Stimulated activated CD4-positive, alpha-beta T cell treated with anti-CD3 and anti-CD28 coated beads, Interleukin-1b, Interleukin-23, amount 100 ng/mL, for 4 hours (primary cell): ENCODE results near the gene RNF213.
"Not testable (repeated sequence)": the region's sequence is repeated elsewhere in the genome, so short reads cannot be mapped to it uniquely, and the experiment has no call there.

Experiments
- DNase-seq, 2 donors: peaks; one replicate each; pipeline ENCODE4 v3.0.0-alpha.2; 2020; ENCODE audit warnings: low read depth in 2 of 2

RNF213 gene

DNA sequence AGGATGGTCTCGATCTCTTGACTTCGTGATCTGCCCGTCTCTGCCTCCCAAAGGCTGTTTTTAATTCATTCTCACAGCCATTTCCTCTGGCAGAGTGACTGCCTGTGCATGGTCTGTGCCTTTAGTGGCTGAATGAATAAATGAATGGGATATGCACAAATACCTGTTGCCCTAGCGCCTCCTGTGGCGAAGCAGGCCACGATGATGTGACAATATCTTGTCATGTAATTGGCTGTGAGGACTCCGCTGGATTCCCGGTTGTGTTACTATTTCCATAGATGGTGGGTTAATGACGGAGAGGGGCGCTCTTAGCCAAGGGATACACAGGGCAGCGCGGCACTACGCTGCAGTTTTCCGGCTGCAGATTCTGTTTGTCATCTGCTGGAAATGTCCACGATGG lies 127.5 kb downstream of the RNF213 start:
- no peak for DNase-seq

DNA sequence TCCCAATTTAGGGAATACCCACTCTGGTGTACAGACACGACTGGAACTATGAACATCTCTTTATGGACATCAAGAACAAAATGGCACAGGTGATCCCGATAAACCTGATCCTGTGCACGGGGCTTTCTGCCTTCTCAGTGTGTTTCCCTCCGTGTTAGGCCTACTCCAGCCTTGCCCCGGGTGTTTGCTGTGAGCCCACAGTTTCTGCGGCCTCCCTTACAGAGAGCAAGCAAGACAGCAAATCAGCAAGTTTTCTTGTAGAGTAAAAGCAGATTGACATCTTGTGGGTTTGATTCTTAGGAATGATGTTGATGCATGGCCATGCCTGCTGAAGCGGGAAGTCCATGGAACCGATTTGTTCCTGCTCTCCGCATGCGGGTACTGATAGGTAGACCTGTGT lies 127.9 kb downstream of the RNF213 start:
- no peak for DNase-seq

- DNase-seq: no peak
These were observed 128.7 kb downstream of the RNF213 start for GRCh38 chr17:80389011-80389995.

DNA sequence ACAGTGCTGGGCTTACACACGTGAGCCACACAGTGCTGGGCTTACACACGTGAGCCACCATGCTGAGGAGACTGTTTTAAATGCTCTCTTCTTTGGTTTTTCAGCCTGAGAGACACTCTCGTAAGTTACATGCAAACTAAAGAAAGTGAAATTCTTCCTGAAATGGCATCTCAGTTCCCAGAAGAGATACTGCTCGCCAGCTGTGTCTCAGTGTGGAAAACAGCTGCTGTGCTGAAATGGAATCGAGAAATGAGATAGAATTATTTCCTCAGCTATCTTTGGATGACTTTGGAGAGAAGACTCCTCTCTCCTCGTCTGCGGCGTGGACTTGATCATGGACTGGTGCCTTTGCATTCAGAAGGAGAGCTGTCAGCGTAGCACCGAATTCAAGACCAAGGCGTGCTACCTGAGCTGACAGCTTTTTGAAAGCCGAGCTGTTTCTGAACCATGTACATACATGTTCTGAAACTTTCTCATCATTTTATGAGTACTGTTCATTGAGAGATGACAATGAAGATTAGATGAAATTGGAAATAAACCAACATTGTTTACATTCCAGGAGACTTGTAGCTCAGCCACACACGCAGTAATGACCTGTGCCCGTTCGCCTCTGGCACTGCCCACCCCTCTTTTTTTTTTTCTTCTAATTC lies 132.7 kb downstream of the RNF213 start:
- no peak for DNase-seq

DNA sequence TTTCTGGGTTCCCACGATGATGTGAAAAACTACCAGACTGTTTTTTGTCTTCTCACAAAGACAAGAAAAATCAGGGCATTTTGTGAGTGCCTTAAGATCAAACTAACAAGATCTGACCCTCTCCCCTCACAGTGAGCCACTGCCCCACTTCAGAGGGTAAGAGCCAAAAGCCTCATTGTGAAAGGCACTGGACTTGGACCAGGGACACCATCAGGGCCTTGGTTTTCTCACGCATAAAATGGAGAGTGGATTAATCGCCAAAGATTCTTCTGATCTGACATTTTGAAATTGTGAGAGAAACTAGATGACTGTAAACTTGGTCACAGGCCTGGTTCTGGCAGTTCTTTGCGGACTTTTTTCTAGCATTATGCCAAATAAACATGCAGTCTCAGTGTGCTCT lies 133.3 kb downstream of the RNF213 start:
- DNase-seq: no peak

GRCh38 chr17:80394629-80395216 lies 134.1 kb downstream of the RNF213 start:
- no peak for DNase-seq

- DNase-seq: no peak
These were observed 134.9 kb downstream of the RNF213 start for GRCh38 chr17:80395402-80396151.

GRCh38 chr17:80396157-80397033 lies 135.7 kb downstream of the RNF213 start:
- no peak for DNase-seq

GRCh38 chr17:80397034-80397387 lies 136.4 kb downstream of the RNF213 start:
- no peak for DNase-seq

DNA sequence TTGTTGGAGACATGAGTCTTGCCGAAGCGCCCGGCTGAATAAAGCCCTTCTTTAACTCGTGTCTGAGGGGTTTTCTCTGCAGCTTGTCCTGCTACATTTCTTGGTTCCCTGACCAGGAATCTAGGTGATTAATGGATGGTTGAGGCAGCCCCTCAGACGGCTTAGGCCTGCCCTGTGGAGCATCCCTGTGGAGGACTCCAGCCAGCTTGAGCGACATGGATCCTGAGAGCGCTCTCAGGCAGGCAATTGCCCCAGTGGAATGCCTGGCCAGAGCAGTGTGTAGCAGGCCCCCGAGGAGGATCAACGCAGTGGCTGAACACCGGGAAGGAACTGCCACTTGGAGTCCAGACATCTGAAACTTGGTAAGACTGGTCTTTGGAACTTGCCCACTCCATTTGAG lies 137.0 kb downstream of the RNF213 start:
- no peak for DNase-seq

GRCh38 chr17:80401086-80401485 lies 140.4 kb downstream of the RNF213 start:
- DNase-seq: not testable (repeated sequence)

DNA sequence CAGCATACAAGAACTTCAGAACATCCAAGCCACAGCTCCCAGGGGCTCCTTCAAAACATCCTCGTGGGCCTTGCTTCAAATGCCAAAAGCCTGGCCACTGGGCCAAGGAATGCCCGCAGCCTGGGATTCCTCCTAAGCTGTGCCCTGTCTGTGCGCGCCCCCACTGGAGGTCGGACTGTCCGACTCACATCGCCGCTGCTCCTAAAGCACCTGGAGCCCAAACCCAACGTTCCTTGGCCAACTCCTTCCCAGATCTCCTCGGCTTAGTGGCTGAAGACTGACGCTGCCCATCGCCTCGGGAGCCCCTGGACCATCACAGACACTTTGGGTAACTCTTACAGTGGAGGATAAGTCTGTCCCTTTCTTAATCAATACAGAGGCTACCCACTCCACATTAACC lies 141.4 kb downstream of the RNF213 start:
- DNase-seq: not testable (repeated sequence)

GRCh38 chr17:80402959-80403358 lies 142.3 kb downstream of the RNF213 start:
- DNase-seq: no peak

- no peak for DNase-seq
These were observed 145.5 kb downstream of the RNF213 start for GRCh38 chr17:80406146-80406545.

DNA sequence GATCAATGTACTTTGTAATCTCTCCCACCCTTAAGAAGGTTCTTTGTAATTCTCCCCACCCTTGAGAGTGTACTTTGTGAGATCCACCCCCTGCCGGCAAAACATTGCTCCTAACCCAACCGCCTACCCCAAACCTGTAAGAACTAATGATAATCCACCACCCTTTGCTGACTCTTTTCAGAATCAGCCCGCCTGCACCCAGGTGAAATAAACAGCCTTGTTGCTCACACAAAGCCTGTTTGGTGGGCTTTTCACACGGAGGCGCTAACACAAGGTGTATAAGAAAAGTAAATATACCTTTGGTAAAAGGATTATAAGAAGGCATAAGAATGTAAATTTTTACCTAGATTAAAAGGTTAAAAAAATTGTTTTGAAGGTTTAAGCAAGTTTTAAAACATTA lies 147.3 kb downstream of the RNF213 start:
- DNase-seq: not testable (repeated sequence)

DNA sequence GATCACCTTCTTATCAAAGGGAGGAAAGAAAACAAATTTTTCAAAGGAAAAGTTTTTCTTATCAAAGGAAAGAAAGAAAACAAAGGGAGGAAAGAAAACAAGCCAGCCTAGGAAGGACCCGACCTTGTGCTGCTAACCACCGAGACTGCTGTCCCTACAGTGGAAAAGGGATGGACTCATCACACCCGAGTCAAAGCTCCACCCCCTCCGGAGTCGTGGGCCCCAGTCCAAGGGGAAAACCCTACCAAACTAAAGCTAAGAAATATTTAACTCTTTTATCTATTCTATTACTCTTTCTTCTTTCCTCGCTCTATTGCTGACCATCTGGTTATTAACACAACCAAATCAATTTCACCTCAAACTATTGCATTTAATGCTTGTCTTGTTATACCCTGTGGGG lies 148.2 kb downstream of the RNF213 start:
- DNase-seq: no peak

DNA sequence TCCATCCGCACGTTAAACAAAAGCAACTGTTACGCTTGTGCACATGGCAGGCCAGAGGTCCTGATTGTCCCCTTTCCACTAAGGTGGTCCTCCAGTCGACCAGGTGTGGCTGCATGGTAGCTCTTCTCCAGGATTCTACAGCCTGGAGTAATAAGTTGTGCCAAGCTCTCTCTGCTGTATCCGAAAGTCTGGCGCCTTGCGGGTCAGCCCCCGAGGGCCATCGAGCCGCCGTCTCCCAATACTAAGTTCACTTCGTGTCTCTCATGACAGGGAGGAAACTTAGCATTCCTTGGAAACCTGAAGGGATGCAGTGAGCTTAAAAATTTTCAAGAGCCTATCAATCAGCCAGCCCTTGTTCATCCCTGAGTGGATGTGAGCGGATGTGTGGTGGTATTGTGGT lies 149.0 kb downstream of the RNF213 start:
- DNase-seq: no peak

GRCh38 chr17:80410441-80411087 lies 149.9 kb downstream of the RNF213 start:
- DNase-seq: not testable (repeated sequence)

DNA sequence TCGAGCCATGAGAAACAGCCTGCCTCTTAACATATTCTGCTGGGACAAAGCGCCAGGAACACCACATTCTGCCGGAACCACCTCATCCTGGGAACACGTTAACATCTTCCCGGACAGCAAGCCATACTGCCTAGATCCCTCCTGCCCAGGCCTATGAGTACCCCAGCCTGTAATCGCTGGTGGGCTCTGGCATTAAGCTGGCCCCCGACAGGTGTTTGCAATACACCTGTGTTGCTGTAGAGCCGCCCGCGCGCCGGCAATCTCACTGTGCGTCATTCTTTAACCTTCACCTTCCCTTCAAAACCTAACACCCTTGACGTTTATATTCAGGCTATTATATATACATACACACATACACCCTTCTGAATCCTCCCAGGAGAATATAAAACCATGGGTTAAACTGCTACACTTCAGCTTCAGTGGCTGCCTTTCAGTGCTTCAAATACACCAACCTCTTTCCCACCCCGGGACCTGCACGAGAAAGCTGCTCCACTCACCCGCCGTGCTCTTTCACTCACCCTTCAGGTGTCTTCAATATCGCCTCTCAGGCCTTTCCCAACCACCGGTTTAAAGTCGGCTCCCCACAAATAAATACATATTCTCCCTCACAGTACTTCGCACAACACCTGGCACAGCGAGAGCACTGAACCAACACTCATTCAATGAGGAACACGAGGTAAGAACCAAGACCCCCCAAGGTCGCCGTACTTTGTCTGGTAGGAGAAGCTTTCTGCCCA lies 153.3 kb downstream of the RNF213 start:
- no peak for DNase-seq

DNA sequence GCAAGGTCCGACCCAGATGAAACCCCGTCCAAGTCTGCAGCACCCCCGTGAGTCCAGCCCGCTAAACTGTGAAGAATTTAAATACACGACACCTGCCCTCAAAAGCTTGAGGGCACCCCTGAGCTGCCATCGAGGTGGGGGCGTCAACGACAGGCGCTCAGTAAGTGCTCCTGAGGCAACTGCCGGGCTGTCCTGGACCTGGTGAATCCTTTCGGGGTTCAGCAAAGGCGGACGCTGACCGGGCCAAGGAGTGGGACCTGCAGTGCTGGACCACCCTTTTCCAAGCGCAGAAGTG lies 153.8 kb downstream of the RNF213 start:
- DNase-seq: no peak
